Stromal cell of bone marrow (primary cell): ENCODE results near the gene TRPV6.

ENCODE experiments used
- DNase-seq: peaks from one replicate; pipeline ENCODE4 v3.0.0-alpha.2; 2012; ENCODE audit warnings: low read depth

The TRPV6 gene

DNA sequence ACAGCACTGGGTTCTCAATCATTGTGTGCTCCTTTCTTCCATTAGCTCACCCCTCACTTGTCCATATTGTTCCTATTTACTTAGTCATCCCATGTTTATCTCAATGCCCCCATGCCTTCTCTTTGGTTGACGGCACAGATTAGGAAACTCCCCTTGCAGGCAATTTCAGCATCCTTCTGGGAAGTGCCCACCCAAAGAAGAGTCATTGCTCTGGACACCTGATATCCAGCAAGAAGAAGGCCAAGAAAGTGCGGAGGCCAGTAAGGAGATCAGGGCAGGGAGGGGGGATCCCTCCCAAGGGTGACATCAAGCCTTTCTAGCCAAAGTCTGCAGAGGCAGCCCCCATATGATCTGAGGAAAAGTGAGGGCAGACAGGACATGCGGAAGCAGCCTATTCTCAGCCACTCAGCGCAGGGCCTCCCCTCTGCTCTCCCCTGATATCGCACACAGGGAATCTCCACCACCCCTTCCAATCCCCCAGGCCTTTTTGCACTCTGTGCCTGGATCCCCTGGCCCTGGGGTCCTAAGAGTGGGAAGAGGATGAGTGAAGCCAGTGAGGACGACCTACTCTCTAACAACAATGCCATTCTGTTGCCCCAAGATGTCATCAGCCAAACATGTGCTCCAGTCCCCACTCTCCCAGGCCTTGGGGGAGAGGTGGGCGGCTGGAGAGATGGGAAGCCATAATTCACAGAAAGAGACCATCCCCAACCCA, 1.8 kb downstream of the TRPV6 start:
- DNase-seq, result no peak

- no peak for DNase-seq
Observed at GRCh38 chr7:142883145-142883544, 2.4 kb downstream of the TRPV6 start.

GRCh38 chr7:142882338-142882678, 3.2 kb downstream of the TRPV6 start:
- no peak for DNase-seq

DNA sequence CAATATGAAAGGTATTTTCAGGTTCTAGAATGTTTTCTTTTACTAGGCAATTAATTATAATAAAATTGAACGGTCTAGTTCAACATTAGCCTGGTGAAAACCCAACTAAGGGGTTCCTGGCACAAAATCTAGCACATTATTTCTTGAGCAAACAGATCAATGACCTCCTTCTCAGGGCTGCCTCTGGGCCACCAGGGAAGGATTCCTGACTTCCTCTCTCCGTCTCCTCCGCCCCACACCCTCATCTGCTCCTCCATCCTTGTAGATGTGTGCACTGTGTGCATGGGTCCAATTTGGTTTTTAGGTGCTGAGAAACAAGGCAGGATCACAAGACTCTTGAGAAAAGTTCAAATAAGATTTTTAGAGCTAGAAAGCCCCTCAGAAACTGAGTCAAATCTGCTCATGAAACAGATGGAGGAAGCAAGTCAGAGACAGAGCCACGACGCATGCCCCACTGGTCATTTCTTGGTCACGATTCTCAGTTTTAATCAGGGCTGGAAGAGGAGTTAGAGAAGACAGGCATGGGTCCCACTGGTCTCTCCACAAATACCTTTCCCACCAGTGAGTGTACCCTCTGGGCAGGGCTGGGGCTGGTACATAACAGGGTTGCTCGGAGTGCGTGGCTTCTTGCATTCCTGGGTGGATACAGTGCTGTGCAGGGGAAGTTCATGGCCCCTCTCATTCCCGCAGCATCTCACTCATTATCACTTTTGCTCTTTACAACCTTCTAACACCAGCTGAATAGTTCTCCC, 3.8 kb downstream of the TRPV6 start:
- no peak for DNase-seq

DNA sequence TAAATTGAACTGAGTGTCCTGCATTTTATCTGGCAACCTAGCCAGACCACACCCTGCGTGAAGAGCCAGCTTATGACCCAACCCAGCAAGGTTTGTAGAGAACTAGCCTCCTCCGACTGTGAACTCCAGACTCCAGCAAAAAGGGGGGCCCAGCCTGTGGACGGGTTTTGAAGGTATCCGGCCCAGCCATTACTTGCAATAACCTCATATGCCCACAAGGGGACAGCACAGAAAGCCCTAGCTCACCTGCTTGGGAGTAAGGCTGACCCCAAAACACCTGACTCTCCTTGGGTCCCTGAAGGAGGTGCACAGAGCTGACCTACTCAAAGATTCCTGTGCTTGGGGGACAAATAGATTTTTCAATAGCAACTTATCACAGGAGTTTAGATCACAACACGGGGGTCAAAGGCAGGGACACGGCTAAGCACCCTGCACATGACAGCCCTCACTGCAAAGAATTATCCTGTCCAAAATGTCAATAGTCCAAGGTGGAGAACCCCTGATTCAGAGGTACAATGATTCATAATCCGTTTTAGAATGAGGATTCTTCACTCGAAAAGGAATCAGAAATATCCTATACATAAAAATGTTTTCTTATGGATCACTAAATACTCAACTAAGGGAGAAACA, 4.6 kb downstream of the TRPV6 start:
- DNase-seq, result no peak

DNA sequence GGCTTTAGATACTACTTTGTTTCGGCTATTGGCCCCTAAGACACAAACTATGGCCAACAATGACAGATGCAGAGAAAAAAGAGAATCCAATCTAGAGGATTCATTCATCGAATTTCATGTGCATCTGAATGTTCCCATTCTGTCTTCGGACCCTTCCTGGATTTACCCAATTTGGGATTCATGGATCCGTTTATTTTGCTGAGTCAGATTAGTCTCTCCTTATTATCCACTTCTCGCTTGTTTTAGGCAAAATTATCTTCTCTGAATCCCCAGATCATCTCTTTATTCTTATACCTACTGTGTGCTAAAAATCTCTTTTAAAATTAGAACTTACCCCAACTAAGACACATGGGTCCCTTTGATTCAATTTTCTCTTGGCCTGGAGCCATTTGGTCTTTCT, 6.5 kb downstream of the TRPV6 start:
- DNase-seq, result no peak

GRCh38 chr7:142878315-142878714, 7.2 kb downstream of the TRPV6 start:
- no peak for DNase-seq

DNA sequence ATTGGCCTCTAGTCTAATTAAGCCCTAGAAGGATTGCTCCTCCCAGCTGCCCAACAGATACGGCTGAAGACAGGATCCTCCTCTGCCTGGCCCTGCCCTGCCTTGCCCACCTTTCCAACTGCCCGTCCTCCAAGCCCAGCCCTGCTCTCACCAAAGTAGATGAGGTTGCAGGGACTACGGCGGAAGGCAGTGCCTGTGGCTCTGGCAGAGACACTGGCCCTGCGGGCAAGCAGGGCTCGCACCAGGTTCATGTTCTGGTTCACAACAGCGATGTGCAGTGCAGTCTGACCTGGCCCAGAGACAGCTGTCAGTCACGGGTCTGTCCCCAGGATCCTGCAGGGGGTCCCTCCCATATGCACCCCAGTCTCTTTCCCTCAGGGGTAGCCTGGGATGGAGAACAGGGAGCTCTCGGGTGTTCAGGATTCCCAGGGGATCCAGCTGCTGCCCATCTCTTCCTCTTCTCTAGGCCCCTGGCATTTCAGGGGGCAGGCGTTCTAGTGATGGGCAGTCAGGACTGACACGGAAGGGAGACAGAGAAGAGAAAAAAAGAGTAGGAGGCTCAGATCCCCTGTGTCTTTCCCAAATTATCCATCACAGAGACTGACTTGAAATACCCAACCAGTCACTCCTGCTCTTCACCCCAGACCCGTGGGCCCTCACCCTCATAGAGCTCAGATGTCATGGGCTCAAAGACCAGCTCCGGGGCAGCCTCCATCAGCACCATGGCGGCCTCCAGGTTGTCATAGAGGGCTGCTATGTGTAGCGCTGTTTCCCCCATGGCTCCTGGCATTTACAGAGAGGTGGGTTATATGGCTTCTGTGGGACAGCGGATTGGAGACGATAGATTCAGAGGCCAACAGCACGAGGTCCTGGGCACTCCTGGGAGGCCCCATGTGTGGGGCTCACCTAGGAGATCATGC, 8.3 kb downstream of the TRPV6 start:
- DNase-seq, result no peak

DNA sequence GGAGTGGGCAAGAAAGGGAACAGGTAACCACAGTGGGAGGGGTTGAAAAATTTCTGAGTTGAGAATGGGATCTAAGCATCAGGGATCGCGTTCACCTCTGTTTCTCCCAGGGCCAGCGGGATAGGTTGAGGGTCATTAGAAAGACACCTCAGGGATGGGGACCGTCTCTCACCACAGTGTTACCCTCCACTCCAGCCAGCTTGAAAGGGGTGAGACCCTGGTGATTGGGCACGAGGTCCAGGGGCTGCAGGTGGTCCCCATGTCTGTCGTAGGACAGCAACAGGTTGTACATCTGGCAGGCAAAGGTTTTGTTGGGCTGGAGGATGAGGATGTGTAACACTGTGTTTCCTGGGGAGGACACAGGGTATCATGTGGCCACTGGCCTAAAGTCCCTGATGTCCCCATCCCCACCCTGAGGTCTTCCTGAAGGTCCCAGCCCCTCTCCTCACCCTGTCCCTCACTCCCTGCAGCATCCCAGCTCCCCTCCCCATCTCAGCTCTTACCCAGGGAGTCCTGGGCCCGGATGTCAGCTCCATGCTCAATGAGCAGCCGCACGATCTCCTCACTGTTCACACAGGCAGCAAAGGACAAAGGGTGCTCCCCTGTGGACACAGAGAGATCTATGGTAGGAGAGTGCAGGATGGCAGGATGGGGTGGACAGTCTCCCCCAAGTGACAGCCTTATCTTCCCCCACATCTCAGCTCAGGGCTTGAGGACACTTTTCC, 9.1 kb downstream of the TRPV6 start:
- no peak for DNase-seq

DNA sequence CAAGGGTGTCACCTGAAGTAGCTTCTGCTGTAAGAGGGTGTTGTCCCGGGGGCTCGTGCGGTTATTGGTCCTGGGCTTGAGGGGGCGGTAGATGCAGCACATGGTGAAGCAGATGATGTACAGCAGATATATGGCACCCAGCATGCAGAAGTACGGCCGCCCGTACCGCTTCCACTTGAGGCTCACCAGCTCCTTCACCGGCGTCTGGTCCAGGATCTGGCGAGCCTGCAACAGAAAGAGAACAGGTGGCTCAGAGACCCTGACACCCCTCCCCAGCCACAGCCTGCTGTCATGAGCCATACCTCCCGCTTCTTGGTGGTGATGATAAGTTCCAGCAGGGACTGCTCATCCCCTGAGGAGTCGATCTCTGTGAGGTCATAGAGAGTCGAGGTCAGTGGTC, 10.1 kb downstream of the TRPV6 start:
- no peak for DNase-seq

DNA sequence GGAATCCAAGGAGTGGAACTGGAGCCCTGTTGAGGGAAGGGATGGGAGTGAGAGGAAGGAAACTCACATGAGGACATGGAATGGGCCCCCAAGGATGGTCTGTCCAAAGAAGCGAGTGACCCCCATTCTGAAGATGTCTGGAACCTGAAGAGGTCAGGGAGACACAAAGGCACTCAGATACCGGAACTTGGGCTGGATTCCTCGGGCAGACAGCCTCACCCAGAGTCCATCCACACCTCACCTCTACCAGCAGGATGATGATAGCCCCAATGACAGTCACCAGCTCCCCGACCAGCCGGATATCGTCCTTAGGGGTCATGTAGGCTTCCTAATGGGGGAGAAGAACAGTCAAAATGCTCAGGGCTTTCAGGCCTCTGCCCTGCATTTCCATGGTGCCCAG, 10.7 kb downstream of the TRPV6 start:
- no peak for DNase-seq

DNA sequence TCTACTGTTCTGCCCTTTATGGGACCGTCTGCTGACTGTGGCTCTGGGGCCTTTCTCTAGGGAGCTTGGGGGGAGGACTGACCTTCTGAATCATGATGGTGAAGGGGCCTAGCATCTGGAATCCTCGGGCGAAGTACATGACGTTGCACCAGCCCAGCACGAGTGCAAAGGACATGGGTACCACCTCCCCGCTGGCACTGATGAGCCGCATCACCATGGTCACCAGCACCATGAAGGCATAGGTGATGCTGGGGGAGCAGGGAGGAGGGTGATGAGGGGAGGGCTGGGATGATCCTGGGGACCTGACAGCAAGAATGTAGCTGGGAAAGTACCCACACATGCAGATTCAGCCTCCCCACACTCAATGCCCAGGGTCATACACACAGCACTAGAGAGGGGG, 11.1 kb downstream of the TRPV6 start:
- no peak for DNase-seq

- DNase-seq, result no peak
Observed at GRCh38 chr7:142873871-142874270, 11.7 kb downstream of the TRPV6 start.

DNA sequence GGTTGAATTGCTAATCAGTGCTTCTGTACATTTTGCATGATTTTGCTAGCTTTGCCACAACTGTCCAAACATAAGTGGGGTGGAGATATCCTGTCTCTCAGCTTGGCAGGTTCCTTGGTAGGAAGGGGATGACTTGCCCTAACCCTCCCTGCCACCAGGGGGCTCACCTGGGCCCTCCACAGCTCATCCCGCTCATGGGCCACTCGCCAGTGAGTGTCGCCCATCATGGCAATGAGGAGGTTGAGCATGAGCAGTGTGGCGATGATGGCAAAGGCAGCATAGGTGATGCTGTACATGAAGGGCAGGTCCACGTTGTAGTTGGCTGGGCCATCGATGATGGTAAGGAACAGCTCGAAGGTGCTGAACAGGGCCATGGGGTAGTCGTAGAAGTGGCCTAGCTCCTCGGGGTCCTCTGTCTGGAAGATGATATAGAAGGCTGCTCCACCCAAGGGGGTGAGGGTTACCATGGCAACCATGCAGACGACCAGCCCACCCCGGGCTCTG, 12.2 kb downstream of the TRPV6 start:
- DNase-seq, result no peak

GRCh38 chr7:142872106-142872675, 13.4 kb downstream of the TRPV6 start:
- no peak for DNase-seq

- no peak for DNase-seq
Observed at GRCh38 chr7:142871260-142872105, 14.1 kb downstream of the TRPV6 start.

GRCh38 chr7:142870566-142871259, 14.8 kb downstream of the TRPV6 start:
- no peak for DNase-seq

DNA sequence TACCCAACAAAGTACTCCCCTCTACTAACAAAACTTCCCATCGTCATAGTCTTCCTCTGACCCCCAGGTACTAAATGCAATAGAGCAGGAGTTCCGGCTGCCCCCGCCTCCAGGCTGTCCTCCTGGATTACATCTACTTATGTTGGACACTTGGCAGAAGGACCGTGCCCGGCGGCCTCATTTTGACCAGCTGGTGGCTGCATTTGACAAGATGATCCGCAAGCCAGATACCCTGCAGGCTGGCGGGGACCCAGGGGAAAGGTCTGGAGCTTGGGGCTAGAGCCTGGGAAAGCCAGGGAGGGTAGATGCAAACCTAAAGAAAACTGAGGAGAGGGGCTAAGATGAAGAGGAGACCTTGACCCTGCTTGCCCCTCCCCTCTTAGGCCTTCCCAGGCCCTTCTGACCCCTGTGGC, 15.4 kb downstream of the TRPV6 start:
- DNase-seq, result no peak

DNA sequence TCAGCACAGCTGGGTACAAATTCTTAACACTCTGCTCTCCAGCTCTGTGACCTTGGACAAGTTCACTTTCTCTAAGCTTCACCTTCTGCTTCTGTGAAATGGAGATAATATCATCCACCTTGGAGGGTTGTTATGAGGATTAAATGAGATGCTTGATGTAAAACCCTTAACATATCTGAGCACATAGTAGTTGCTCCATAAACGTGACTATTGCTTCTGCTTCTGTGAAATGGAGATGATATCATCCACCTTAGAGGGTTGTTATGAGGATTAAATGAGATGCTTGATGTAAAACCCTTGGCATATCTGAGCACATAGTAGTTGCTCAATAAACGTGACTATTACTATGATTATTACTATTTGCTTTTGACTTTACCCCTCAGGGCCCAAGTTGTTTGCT, 16.1 kb downstream of the TRPV6 start:
- no peak for DNase-seq
